Ascending aorta (tissue), 2 donors: ENCODE results near the gene FABP2. TPM values are rescaled to one million over a fixed set of nuclear protein-coding genes. Genes with fewer than 3 reads are reported as not detected.
A peak's percentile ranks its signal among the peaks of the same experiment; 100 is the strongest.

ENCODE experiments used
- DNase-seq, 2 donors: peaks; one replicate each; pipeline ENCODE4 v3.0.0-alpha.2; 2019; ENCODE audit warnings: low spot score in 2 of 2
- H3K27ac ChIP-seq, 2 donors: fragments of 200-600 bp; sonication (generic); one replicate each; pipeline ENCODE4 v1.5.1; 2016 to 2017; ENCODE audit warnings: mild to moderate bottlenecking in 1 of 2
- H3K27me3 ChIP-seq: fragments of 200-600 bp; sonication (generic); one replicate; pipeline ENCODE4 v1.5.1; 2017
- H3K36me3 ChIP-seq, 2 donors: fragments of 200-600 bp; sonication (generic); one replicate each; pipeline ENCODE4 v1.5.1; 2016
- H3K4me1 ChIP-seq, 2 donors: fragments of 200-600 bp; sonication (generic); one replicate each; pipeline ENCODE4 v1.5.1; 2016 to 2017; ENCODE audit warnings: mild to moderate bottlenecking in 1 of 2
- H3K4me3 ChIP-seq, 2 donors: fragments of 200-600 bp; sonication (generic); one replicate each; pipeline ENCODE4 v1.5.1; 2016 to 2017; ENCODE audit warnings: mild to moderate bottlenecking in 1 of 2
- H3K9me3 ChIP-seq, 2 donors: fragments of 200-600 bp; sonication (generic); one replicate each; pipeline ENCODE4 v1.5.1; 2016
- CTCF ChIP-seq, 3 experiments: fragments of 200-600 bp in 2 of 3; fragments of 450-650 bp in 1 of 3; sonication (generic) in 2 of 3; IDR thresholded peaks; one replicate each; pipeline ENCODE4 v1.5.1; 2016 to 2019; ENCODE audit warnings: antibody characterized with exemption in 3 of 3, mild to moderate bottlenecking in 1 of 3, moderate library complexity in 1 of 3
- intact Hi-C: fragments of 100-400 bp; cut with DNase I; formaldehyde crosslinking; loops from one replicate; pipeline ENCODE4 v1.15.1; 2023
- total RNA-seq: library from RNA; depleted of rRNA; stranded (reverse); fragments of >200 nt; gene quantifications from one replicate; pipeline ENCODE4 v1.1.0, GENCODE V29; 2016

FABP2 gene
- total RNA-seq, 1 donor from 2014 or later, result not detected

GRCh38 chr4:119315036-119315435 lies 6.9 kb downstream of the FABP2 start:
- no peaks in the 10 kb centered on the region for H3K27me3 ChIP-seq
- no peaks in the 10 kb centered on the region for H3K9me3 ChIP-seq
- TF ChIP-seq CTCF (IDR thresholded peaks at IDR 0.05), result no peak
- H3K4me1 ChIP-seq, result peaks cover 4 to 10% of the 10 kb centered on the region in 2 donors
- H3K27ac ChIP-seq, result peak overlapping the region; percentile 42 to 55
- intact Hi-C loops, result loop anchor here (2.0 to 10.0 kb wide), 3 partner anchors 140 to 312 kb away; no protein-coding TSS in a partner anchor
- H3K4me3 ChIP-seq, result no peak overlapping the region
- no peaks in the 10 kb centered on the region for H3K36me3 ChIP-seq
- DNase-seq, result no peak

DNA sequence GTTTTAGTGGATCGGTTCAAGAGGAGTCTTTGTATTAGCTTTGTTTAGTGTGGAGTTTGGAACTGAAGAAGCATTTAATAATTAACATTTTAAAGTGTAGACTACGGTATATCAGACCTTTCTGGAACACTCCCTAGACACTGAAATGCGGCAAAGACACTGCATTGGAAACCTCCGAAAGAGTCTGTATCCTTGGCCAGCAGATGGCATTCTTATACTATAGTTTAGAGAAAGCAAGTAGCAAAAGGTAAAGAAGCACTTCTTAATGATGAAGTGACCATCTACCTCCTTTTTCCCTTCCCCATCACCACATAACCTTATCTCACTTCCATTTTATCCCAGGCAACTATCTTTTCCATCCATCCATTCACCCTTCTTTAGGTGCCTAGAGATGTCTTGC lies 7.6 kb downstream of the FABP2 start:
- Histone ChIP-seq H3K4me3 (no peak overlapping the region), H3K27me3 (no peaks in the 10 kb centered on the region), H3K27ac (peak overlapping the region in 1 of 2 donors; percentile 55), H3K9me3 (no peaks in the 10 kb centered on the region), H3K36me3 (no peaks in the 10 kb centered on the region), H3K4me1 (peaks cover 4 to 10% of the 10 kb centered on the region in 2 donors)
- TF ChIP-seq CTCF (IDR thresholded peaks at IDR 0.05), result peak; percentile 28 to 58 (median 43)
- peak in 1 of 2 donors; percentile 71 for DNase-seq
- intact Hi-C loops, result loop anchor here (1.0 to 10.0 kb wide), 4 partner anchors 140 to 742 kb away; no protein-coding TSS in a partner anchor

DNA sequence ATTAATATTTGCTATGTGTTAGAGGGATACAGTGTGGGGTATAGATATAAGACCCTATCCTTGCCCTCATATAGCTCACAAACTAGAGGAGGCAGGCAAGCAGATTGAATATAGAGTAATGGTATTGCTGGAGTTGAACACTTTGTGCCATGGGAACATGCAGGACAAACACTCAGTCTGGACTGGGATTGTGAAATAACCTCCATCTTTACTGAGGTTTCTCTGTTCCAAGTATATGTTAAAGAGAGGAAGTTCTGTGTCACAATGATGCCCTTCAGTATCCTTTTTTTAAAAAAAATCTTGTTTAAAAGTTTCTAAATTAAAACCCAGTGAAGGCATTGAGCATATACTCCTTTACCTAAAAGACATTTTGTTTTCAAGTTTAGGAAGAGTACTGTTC lies 8.7 kb downstream of the FABP2 start:
- Histone ChIP-seq H3K27ac (no peak overlapping the region), H3K4me3 (no peak overlapping the region), H3K4me1 (peaks cover 4 to 10% of the 10 kb centered on the region in 2 donors), H3K27me3 (no peaks in the 10 kb centered on the region), H3K9me3 (no peaks in the 10 kb centered on the region), H3K36me3 (no peaks in the 10 kb centered on the region)
- intact Hi-C loops, result loop anchor here (10.0 kb wide), 1 partner anchor 142 kb away; no protein-coding TSS in a partner anchor
- no peak for DNase-seq
- TF ChIP-seq CTCF (IDR thresholded peaks at IDR 0.05), result no peak

DNA sequence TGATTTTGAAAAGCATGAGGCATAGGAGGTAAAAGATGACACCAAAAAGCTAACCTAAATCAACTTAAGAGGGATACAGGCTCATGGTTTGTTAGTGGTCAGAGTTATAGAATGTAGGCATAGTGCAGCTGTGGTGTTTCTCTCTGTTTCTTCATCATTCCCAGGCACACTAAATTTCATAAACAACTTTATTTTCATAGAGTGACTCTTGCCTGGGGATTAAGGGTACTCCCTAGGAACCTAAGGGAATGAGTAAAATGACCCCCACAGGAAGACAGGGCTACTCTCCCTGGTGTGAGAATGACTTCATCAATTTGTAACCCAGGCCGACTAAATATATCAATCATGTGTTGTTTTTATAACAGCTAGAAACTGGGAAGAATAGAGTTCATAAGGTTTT lies 11.1 kb downstream of the FABP2 start:
- Histone ChIP-seq H3K27me3 (no peaks in the 10 kb centered on the region), H3K36me3 (no peaks in the 10 kb centered on the region), H3K4me1 (peaks cover 4 to 6% of the 10 kb centered on the region in 2 donors), H3K4me3 (no peak overlapping the region), H3K27ac (no peak overlapping the region), H3K9me3 (no peaks in the 10 kb centered on the region)
- intact Hi-C loops, result loop anchor here (10.0 kb wide), 1 partner anchor 144 kb away; no protein-coding TSS in a partner anchor
- no peak for TF ChIP-seq CTCF (IDR thresholded peaks at IDR 0.05)
- DNase-seq, result no peak

DNA sequence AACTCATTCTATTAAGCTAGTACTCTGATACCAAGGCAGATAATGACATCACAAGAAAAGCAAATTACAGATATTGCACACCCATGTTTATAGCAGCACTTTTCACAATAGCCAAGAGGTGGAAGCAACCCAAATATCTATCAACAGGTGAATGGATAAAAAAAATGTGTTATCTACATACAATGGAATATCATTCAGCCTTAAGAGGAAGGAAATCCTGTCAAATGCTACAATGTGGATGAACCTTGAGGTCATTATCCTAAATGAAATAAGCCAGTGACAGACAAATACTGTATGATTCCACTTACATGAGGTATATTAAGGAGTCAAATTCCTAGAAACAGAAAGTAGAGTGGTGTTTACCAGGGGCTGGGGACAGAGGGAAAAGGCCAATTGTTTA lies 14.3 kb downstream of the FABP2 start:
- H3K4me3 ChIP-seq, result no peak overlapping the region
- H3K9me3 ChIP-seq, result no peaks in the 10 kb centered on the region
- TF ChIP-seq CTCF (IDR thresholded peaks at IDR 0.05), result no peak
- intact Hi-C loops, result no loop called here
- no peaks in the 10 kb centered on the region for H3K36me3 ChIP-seq
- no peaks in the 10 kb centered on the region for H3K27me3 ChIP-seq
- no peak for DNase-seq
- no peak overlapping the region for H3K27ac ChIP-seq
- no peaks in the 10 kb centered on the region for H3K4me1 ChIP-seq

DNA sequence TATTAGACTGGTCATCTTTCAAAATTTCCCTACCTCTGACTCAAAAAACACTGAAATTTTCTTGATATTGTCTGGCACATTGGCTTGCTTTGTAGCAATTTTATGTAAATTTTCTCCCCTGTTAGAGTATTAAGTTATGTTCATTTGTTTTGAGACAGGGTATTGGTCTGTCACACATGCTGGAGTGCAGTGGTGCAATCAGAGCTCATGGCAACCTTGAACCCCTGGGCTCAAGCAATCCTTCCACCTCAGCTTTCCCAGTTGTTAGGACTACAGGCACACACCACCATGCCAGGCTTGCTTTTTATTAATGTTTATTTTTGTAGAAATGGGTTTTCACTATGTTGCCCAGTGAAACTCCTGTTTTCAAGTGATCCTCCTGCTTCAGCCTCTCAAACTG lies 17.5 kb downstream of the FABP2 start:
- no peaks in the 10 kb centered on the region for H3K36me3 ChIP-seq
- DNase-seq, result no peak
- no peak overlapping the region for H3K4me3 ChIP-seq
- intact Hi-C loops, result no loop called here
- H3K27ac ChIP-seq, result no peak overlapping the region
- no peak for TF ChIP-seq CTCF (IDR thresholded peaks at IDR 0.05)
- no peaks in the 10 kb centered on the region for H3K4me1 ChIP-seq
- no peaks in the 10 kb centered on the region for H3K9me3 ChIP-seq
- no peaks in the 10 kb centered on the region for H3K27me3 ChIP-seq
